ENCODE data around the gene IWS1. TPM values are rescaled to one million over a fixed set of nuclear protein-coding genes. Genes with fewer than 3 reads are reported as not detected.
"Not testable (repeated sequence)": the region's sequence is repeated elsewhere in the genome, so short reads cannot be mapped to it uniquely, and the experiment has no call there.

The IWS1 gene
- total RNA-seq, 1 experiment from 2014 or later, result 47.5 TPM

DNA sequence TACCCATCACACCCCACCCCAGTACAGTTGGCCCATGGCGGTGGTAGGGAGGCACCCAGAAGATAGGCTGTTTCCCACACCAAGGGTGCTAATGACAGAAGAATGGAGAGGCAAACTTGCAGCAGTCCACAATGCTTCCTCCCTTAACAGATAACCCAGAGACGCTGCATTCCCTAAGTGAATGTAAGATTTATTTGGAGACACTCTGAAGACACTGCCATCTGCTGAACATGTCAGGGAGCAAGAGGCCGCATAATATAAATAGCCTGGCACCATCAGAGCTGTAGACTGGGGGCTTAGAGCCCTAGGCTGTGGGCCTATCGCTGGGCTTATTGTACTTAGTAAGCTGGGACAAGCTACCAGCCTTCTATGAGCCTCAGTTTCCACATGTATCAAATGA, 2.2 kb upstream of the IWS1 start:
- DNase-seq (ENCODE audit: low read depth), result no peak

DNA sequence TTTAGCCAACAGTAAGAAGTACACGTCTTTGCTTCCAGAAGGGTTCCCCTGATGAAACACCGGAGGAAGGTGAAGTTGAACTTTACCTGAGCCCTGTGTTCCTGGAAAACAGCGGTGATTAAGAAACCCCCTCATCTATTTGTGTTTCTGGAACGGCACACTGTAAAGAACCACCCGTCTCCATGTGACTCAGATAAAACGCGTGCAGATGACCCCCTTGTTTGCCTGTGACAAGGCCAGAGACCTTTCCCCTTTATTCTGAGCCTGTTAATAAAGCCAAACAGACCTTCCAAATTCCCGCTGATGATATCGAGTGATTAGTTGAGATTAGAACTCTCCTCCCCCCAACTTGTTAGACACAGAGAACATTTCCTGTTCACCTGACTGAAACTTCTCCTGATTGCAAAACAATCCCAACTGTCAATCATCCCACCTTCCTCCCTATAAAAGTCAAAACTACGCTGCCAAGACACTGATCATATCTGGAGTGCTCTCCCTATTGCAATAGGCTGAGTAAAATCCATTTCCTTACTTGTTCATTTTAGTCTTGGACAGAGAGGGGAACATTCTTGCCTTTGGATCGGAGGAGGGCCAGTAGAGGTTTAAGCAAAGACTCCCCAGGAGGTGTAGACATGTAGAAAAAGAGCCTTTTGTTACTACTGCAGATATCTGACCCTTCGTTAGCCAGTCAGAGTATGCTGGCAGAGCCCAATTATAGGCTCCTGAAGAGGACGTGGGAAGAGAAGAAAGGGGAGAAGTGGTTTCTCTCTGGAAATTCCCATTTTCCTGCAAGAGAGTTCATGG, 914 bp upstream of the IWS1 start:
- no peak for DNase-seq (ENCODE audit: low read depth)

DNA sequence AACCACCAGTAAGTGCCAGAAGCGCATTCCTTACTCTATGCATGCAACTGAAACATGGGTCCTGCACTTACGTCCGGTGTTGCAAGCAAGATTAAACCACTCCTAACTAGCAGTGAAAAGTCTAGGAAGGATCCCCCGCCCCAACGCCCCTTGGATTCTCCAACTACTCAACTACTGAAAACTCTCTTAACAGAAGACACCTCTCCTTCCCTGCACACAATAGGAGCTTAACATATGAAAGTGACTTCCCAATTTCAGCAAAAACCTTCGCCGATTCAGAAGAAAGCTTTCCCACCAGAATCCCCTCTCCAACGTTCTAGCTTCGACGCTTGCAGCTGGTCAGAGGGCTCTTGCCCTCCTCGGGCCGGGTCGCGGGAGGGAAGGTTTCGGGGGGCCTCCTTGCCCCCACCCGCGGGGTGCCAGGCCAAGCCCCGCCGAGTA, 578 bp downstream of the IWS1 start:
- DNase-seq (ENCODE audit: low read depth), result peak; percentile 39

DNA sequence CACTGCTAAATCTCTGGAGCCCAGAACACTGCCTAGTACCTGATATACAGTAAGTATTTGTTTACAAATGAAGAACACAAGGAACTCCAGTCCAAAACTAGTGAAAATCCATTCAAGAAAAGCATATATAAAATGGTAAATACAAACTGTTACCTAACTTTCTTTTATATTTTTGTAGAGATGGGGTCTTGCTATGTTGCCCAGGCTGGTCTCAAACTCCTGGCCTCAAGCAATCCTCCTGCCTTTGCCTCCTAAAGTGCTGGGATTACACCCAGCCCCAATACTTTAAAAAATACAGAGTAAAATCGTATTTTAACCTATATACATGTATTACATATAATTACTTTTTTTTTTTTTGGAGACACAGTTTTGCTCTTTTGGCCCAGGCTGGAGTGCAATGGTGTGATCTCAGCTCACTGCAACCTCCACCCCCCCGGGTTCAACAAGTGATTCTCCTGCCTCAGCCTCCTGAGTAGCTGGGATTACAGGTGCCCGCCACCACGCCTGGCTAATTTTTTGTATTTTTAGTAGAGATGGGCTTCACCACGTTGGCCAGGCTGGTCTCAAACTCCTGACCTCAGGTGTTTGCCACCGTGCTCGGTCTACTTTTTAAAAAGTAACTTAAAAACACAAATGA, 2.0 kb downstream of the IWS1 start:
- not testable (repeated sequence) for DNase-seq (ENCODE audit: low read depth)

DNA sequence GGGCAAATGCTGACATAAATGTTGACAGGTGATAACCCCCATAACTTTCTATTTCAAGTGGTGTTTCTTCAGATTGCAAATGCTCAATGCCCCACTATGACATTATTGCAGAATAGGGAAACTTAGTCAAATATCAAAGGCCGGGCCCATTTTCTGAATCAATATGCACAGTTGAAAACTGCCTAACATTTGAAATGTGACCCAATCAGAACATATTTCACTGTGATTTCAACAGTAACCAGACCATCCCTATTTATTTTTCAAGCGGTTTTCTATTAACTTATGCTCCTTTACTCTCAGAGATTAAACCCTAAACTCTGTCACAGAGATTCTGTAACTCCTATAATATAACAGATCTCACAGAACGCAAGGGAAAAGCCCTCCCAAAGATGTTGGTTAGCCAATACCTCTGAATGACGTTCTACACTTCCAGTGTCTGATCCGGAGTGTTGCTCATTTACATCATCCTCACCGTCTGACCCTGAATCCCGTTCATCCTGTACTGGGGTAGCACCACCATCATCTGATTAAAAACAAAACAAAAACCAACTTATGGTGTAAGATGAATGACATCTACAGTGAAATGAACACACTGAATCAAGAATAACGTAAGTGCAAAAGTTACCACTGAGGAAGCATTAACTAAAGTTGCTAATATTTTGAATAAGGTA, 2.9 kb downstream of the IWS1 start:
- no peak for DNase-seq (ENCODE audit: low read depth)

DNA sequence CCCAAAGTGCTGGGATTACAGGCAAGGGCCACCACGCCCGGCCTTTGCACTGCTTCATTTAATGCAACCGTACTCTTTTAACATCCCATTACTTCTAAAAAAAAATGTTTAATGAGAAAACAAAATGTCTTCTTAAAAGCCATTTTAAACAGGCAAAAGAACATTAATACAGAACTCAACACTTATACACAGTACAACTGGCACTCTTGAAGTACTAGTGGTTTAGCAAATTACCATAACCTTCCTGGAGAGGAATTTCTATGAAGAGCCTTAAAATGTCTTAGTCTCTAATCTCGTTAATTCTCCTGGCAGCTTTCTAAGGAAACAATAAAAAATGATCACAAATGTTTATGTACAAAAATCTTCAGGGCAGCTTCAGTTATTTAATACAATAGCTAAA, 5.9 kb downstream of the IWS1 start:
- DNase-seq (ENCODE audit: low read depth), result no peak

DNA sequence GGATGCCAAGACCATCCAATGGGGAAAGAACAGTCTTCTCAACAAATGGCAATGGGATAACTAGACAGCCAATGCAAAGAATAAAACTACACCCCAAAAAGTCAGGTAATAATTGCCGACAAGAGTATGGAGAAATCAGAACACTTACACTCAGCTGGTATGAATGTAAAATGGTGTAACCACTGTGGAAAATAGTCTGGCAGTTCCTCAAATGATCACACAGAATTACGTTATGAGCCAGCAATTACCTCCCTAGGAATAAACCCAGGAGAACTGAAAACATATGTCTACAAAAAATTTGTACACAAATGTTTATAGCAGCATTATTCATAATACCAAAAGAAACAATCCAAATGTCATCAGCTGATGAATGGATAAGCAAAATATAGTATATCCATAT, 8.8 kb downstream of the IWS1 start:
- no peak for DNase-seq (ENCODE audit: low read depth)

DNA sequence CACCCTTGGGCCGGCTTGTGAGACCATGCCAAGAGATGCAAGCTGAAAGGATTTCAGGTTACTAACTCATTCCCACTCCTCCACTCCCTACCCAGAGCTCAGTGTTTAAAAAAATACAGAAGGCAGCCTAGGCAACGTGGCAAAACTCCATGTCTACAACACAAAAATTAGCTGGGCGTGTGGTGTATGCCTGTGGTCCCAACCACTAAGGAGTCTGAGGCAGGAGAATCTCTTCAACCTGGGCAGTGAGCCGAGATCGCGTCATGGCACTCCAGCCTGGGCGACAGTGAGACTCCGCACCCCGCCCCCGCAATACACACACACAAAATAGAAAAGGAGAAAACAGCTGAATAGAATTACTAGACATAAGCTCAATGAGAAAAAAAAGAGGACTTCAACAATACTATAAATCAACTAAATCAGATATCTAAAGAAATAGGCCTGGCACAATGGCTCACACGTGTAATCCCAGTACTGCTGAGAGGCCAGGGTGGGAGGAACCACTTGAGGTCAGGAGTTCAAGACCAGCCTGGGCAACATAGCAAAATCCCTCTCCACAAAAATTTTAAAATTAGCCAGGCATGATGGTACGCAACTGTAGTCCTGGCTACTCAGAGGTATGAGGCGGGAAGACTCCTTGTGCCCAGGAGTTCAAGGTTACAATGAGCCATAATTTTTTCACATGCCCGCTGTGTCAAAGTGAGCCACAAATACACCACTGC, 10.1 kb downstream of the IWS1 start:
- DNase-seq (ENCODE audit: low read depth), result peak; percentile 68

DNA sequence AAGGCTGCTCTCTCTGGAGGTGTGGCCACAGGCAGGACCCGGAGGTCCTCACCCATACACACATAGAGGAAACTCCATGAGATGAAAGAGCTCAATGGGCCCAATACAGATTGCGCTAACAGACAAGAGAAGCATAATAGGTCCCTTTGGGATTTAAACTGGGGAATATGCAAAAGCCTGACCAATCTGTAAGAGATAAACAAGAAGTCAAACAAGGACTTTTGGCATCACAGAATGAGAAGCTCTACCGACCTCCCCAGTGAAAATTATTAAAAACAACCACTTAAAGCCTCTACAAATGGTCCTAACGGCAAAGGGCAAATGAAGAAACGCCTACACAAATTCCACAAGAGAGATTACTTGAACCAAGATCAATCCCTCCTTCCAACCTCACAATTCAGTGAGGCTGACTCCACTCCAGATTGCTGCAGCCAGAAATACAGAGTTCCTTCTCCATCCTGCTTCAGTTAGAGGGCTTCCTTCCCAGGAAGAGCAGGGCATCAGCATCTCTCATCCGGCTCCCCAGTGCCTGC, 10.8 kb downstream of the IWS1 start:
- no peak for DNase-seq (ENCODE audit: low read depth)

DNA sequence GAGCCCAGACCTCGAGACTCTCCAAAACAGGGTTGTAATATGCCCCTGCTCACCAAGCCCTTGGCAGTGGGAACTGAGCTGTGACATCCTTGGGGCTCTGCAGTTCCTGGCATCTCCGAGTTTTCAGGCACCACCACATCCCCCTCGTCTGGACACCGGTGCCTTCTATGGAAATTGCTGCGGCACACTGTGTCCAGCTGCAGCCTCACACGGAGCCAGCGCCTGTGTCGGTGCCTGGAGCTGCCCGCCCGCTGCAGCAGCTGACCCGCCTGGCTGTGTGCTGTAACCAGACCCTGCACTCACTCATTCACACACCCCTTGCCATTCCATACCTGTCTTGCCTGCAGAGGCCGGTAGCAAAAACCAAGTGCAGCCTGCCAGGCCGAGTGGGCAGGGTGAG, 11.8 kb downstream of the IWS1 start:
- DNase-seq (ENCODE audit: low read depth), result no peak

DNA sequence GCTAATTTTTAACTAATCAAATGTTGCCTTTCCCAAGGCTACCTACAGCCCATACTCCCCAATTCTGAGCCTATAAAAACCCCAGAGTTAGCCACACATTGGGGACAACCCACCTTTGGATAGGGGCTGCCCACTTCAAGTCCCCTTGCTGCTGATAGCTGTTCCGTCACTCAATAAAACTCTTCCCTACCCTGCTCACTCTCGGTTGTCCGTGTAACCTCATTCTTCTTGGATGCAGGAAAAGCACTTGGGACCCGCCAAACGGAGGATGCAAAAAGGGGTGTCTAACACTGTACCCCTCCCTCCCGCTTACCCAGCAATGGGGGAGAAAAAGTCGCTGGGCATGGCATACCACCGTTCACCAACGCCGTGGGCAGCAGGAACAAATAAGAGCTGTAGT, 12.2 kb downstream of the IWS1 start:
- DNase-seq (ENCODE audit: low read depth), result no peak

DNA sequence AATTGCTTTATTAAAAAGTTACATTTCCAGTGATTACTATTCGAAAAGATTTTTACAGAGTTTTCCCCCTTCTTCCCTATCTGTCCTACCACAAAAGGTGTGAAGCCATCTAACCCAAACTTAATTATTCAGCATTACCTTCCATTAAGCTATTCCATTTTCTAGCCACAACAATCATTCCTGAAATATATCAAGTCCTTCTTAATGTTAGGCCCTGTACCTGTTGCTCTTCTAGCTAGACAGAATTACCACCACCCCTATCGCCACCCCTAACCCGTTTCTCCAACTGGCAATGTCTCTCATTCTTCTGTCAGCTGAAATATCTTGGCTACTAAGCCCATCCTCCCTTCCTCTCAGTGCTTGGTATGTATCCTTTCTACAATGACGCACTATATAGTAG, 13.9 kb downstream of the IWS1 start:
- DNase-seq (ENCODE audit: low read depth), result no peak

DNA sequence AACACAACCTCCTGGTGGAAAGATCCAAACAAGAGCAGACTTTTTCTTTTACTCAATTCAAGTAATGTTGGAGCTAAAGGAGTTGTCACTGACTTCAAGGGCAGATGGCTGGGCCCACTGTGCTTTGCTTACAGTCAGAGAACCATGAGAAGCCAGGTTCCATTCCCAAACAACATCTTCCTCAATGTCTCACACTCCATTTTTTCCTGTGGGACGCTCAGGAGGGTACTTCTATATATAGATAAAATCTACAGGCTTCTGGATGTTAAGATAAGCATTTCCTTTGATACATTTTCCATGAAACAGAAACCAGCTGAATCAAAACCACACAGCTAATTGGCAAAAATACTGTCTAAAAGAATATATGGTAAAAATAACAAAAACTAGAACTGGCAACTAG, 14.4 kb downstream of the IWS1 start:
- DNase-seq (ENCODE audit: low read depth), result no peak

DNA sequence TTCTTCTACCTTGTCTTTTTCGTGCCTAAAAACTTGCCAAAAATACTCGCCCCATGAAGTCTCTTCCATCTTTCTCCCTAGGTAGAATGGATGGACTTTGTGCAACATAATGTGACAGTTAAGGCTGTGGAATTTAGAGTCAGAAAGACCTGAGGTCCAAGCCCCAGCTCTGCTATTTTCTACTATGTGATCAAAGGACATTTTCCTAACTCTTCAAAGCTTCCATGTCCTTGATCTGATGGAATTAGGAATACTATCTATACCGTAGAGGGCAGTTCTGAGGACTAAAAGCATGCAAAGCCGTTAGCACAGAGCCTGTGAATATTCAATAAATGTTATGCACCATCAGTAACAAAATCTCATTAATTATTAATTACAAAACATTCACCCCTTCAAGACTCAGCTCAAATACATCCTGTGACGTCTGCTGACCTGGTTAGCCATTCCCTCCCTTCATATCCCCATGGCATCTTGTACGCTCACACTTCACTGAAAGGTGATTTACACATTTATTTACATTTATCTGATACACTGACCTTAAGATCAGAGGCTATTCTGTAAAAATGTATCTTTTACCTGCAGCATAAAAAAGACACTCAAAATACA, 15.1 kb downstream of the IWS1 start:
- no peak for DNase-seq (ENCODE audit: low read depth)

DNA sequence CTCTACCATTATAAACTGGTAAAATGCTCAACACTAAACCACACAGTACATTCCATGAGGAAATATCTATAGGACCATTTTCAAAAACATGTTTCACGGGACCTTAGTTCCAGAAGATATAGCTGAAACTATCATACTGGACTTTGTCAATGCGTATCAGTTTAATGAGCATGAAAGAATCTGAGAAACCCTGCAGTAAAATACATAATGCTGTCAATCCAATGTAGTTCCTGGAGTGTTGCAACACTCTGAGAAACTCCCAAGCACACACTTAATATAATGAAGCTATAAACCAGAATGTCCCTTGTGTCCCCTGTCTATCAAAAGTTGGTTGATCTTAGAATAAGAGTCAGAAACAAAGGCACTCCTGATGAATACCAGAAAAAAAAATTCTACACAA, 16.2 kb downstream of the IWS1 start:
- no peak for DNase-seq (ENCODE audit: low read depth)

DNA sequence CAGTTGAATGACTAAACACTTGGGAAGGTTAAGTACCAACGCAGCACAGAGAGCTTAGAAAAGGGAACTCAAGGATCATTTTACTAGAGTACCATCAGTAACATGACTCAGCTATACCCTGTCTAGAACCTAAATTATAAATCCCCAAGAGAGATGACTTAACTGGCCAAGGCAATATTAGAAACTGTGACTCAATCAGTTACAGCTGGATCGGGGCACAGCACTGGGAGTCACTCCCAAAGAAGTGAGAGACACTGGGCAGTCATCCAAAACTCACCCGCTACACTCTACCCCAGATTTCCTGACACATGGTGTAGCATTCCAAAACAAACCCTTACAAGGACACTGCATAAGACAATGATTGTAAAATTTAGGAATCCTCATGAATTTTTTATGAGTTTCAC, 17.7 kb downstream of the IWS1 start:
- DNase-seq (ENCODE audit: low read depth), result peak; percentile 100

DNA sequence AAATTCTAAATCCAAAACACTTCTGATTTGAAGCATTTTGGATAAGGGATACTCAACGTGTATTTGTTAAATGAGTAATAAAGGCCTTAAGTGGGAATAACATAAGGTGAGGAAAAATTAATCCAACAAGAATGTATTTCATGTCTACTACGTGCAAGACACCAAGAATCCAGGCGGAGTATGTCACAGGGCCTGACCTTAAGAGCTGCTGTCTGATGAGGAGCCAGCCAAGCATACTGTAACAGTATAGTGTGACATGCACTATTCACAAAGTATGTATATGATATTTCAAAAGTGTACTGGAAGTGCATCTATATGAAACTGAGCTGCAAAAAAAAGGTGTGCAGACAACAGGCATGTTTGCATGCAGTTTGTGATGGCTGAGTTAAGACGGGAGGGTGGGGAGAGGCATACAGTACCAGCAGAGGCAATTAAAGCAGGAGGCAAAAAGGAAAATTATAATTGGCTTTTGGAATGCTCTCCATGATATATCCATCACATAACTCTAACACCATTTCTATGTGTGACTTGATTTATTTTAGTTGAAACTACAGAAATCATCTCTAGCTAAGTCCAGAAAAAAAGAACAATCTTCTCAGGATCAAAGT, 18.2 kb downstream of the IWS1 start:
- DNase-seq (ENCODE audit: low read depth), result no peak

DNA sequence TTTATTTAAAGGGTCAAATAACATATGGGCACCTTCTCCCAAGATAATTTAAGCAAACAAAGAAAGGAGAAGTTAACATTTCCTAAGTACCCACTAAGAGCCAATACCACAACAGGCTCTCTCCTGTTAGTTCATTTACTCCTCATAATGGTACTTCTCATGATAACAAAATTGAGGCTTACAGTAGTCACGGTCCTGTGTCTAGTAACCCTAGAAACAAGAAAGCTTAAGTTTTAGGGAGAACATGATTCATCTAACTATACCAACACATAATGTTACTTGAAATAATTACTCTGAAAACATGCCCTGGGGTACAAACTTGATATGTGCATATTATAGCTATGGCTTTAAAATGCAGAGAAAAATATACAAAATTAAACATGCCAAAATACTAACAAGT, 19.8 kb downstream of the IWS1 start:
- peak; percentile 66 for DNase-seq (ENCODE audit: low read depth)

DNA sequence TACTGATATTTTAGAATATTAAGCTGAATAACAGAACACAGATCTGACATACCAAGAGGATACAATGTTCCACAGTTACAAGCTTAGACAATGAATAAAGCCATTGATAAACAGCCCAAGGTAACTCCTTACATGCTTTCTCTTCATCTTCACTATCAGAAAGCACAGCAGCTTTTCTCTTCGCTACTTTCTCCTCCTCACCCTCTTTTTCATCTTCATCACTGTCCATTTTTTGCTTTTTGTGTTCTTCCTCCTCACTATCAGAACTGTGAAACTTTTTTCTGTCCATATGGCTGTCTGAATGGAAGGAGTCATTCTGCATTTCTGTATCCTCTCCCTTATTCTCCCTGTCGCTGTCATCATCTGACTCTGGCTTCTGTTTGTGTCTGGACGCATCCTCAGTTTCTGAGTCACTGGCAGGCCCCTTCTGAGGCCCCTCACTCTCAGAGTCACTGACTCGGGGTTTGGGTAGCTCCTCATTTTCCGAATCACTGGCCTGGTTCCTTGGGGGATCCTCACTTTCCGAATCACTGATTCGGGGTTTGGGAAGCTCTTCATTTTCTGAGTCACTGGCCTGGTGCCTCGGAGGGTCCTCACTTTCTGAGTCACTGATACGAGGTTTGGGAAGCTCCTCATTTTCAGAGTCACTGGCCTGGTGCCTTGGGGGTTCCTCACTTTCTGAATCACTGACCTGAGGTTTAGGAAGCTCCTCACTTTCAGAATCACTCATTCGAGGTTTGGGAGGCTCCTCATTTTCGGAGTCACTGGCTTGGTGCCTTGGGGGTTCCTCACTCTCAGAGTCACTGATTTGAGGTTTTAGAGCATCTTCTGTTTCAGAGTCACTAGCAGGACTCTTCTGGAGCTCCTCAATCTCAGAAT, 21.5 kb downstream of the IWS1 start:
- DNase-seq (ENCODE audit: low read depth), result peak; percentile 53

DNA sequence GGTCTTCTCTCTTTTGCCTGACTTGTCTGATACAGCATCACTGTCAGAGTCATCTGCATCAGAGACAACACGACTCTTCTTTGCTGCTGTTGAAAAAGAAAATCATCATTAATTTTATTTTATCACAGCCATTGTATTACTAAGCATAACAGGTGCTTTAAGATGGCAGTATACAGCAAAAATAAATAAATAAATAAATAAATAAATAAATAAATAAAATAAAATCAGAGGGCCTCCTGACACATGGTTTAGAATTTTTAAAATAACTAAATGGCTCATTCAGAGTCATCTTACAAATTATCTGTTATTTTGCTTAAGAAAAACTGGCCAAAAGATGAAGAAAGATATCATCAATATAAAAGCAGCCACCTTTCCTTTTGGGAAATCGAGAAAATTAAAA, 22.8 kb downstream of the IWS1 start:
- no peak for DNase-seq (ENCODE audit: low read depth)

Data from LHCN-M2 (cell line).